Pancreas (tissue), 10 donors: Measurements from ENCODE around the gene EXOC4. TPM values are rescaled to one million over a fixed set of nuclear protein-coding genes. Genes with fewer than 3 reads are reported as not detected.
A peak's percentile ranks its signal among the peaks of the same experiment; 100 is the strongest.

Source experiments
- ATAC-seq, 4 donors: fragments of 200-7000 bp; cut with Tn5 transposase; one replicate each; pipeline versions ENCODE4 v1.8.0 to v1.9.1; 2020; ENCODE audit warnings: mild to moderate bottlenecking in 4 of 4, moderate library complexity in 4 of 4
- DNase-seq, 6 donors: peaks; one replicate each; pipeline ENCODE4 v3.0.0-alpha.2; 2020
- FAIRE-seq: peaks from 2 replicates; lab custom pipeline; 2012; peaks lifted over from hg19 to GRCh38; lab: Jason Lieb, UNC
- H3K27ac ChIP-seq, 4 donors: fragments of 200-600 bp; sonication (generic); 1 replicate in 3 of 4; 2 replicates in 1 of 4; pipeline versions ENCODE4 v1.5.0 to v1.8.0; 2020
- H3K27me3 ChIP-seq, 4 donors: fragments of 200-600 bp; one replicate each; pipeline ENCODE4 v1.8.0; 2021
- H3K36me3 ChIP-seq, 3 donors: fragments of 200-600 bp; sonication (generic) in 1 of 3; one replicate each; pipeline versions ENCODE4 v1.5.0 to v1.8.0; 2020 to 2021
- H3K4me1 ChIP-seq, 3 donors: fragments of 200-600 bp; one replicate each; pipeline ENCODE4 v1.8.0; 2021
- H3K4me3 ChIP-seq, 4 donors: fragments of 200-600 bp; sonication (generic) in 2 of 4; one replicate each; pipeline versions ENCODE4 v1.5.0 to v1.8.0; 2020 to 2021
- H3K9me3 ChIP-seq, 4 donors: fragments of 200-600 bp; one replicate each; pipeline ENCODE4 v1.8.0; 2021
- WGBS, 2 donors: extraction: QIAGEN DNeasy Blood & Tissue Kit; methylation state at CpG; one replicate each; pipeline ENCODE4 v1.1.7; 2013; 5-methylcytosine and 5-hydroxymethylcytosine counted together
- intact Hi-C, 3 donors: fragments of 100-400 bp; cut with DNase I; formaldehyde crosslinking; loops; one replicate each; pipeline versions ENCODE4 v1.11.1 to v1.14.2; 2022
- polyA plus RNA-seq, 2 donors: library from polyadenylated mRNA; stranded (reverse); fragments of 200-250 nt; gene quantifications; one replicate each; pipeline ENCODE4 v1.2.3, GENCODE V29; 2013
- total RNA-seq, 6 donors: library from RNA; stranded (reverse); fragmentation: NEBNext Ultra II Directional in 4 of 6; extraction: Animal tissue kit (Norgen Biotek cat#: 25700) in 4 of 6; gene quantifications; one replicate each; pipeline versions ENCODE4 v1.2.1 to v1.2.4, GENCODE V29; 2021 to 2023
- TF ChIP-seq, protein P1 (sequence below), 4 donors: fragments of 200-600 bp; sonication (generic) in 3 of 4; IDR thresholded peaks; one replicate each; pipeline versions ENCODE4 v1.5.0 to v1.8.0; 2021; ENCODE audit warnings: antibody characterized with exemption in 4 of 4
- donor health status: healthy with polysubstance abuse.
- donor health status: DM: no; HTN: no; CAD: no; lungs with moderate emphysema.
- donor health status: DM: no; HTN: no; CAD: no.
- donor health status: control.
- donor health status: control.
- donor health status: Bipolar disorder and iron deficiency.
- donor health status: DM: yes; HTN: yes; CAD: no.
- donor health status: DM: no; HTN: no; CAD: no.
- donor health status: DM: no; HTN: no; CAD: no.
- donor health status: DM: yes; HTN: yes; CAD: no.

EXOC4 gene
- total and polyA plus RNA-seq, 8 donors, result 13.4 to 81.2 (median 53.8) TPM

DNA sequence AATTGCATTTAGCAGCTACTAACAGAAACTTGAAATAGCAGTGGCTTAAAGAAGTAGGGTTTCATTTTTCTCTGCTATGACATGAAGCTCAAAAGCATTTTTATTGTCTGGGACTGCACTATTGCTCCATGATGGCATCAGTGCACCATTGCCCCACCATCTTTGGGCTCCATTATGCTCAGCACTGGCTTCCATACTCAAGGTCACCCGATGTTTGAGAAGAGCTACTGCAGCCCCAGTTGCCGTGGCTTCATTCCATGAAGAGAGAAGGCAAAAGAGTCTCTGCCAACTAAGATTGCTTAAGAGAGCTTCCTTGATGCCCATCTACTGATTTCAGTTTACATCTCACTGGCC, 682.1 kb downstream of the EXOC4 start:
- DNase-seq (no peak), ATAC-seq (no peak), FAIRE-seq (no peak)
- Histone ChIP-seq H3K27ac (no peak overlapping the region), H3K9me3 (no peaks in the 10 kb centered on the region), H3K27me3 (no peaks in the 10 kb centered on the region), H3K36me3 (peaks cover 0 to 3% (median 0%) of the 10 kb centered on the region in 3 donors), H3K4me3 (no peak overlapping the region), H3K4me1 (no peaks in the 10 kb centered on the region)
- intact Hi-C loops, result no loop called here
- WGBS, 2 donors, result 69 to 79% methylated on average over 2 of the region's 2 CpGs
- TF ChIP-seq, protein P1, sequence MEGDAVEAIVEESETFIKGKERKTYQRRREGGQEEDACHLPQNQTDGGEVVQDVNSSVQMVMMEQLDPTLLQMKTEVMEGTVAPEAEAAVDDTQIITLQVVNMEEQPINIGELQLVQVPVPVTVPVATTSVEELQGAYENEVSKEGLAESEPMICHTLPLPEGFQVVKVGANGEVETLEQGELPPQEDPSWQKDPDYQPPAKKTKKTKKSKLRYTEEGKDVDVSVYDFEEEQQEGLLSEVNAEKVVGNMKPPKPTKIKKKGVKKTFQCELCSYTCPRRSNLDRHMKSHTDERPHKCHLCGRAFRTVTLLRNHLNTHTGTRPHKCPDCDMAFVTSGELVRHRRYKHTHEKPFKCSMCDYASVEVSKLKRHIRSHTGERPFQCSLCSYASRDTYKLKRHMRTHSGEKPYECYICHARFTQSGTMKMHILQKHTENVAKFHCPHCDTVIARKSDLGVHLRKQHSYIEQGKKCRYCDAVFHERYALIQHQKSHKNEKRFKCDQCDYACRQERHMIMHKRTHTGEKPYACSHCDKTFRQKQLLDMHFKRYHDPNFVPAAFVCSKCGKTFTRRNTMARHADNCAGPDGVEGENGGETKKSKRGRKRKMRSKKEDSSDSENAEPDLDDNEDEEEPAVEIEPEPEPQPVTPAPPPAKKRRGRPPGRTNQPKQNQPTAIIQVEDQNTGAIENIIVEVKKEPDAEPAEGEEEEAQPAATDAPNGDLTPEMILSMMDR (IDR thresholded peaks at IDR 0.05), result no peak

DNA sequence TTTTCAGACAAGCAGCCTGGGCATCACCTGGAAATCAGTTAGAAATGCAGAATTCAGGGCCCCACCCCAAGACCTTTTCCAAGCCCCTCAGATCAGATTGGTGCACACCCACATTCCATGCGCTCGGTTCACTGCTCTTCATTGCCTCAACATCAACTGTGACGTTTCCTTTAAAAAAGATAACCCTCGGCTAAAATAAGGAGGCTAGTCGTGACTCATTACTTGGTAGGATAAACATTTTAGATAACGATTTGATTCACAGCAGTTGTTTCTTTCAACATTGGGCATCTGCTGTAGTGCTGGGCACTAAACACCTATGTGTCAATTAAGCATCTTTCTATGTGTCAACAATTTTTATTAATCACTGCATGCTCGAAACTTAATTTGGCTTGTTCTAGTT, 683.2 kb downstream of the EXOC4 start:
- WGBS, 2 donors, result 67 to 72% methylated on average over 7 of the region's 7 CpGs
- no peak for DNase-seq
- intact Hi-C loops, result no loop called here
- TF ChIP-seq, protein P1 (IDR thresholded peaks at IDR 0.05), result no peak
- no peaks in the 10 kb centered on the region for H3K4me1 ChIP-seq
- peaks cover 0 to 3% (median 0%) of the 10 kb centered on the region in 3 donors for H3K36me3 ChIP-seq
- no peaks in the 10 kb centered on the region for H3K27me3 ChIP-seq
- no peaks in the 10 kb centered on the region for H3K9me3 ChIP-seq
- H3K27ac ChIP-seq, result no peak overlapping the region
- no peak for FAIRE-seq
- H3K4me3 ChIP-seq, result no peak overlapping the region
- ATAC-seq, result peak in 1 of 4 donors; percentile 35

DNA sequence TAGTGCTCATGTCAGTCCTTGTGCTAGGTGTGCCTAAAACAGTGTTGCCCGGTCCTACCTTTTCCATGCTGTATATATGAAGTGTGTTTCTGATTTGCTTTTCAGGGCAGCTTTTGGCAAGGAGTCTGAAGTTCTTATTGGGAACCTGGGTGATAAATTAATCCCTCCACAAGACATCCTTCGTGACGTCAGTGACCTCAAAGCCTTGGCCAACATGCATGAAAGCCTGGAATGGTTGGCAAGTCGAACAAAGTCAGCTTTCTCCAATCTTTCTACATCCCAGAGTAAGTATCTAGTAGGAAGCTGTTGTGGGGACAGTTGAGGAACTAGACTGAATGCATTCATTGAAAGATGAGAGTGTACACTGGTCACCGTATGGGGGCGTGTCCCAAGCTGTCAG, 684.9 kb downstream of the EXOC4 start:
- no peak overlapping the region for H3K4me3 ChIP-seq
- H3K9me3 ChIP-seq, result no peaks in the 10 kb centered on the region
- FAIRE-seq (no peak), DNase-seq (no peak), ATAC-seq (no peak)
- H3K27me3 ChIP-seq, result no peaks in the 10 kb centered on the region
- H3K36me3 ChIP-seq, result peaks cover 0 to 3% (median 0%) of the 10 kb centered on the region in 3 donors
- H3K27ac ChIP-seq, result no peak overlapping the region
- intact Hi-C loops, result no loop called here
- TF ChIP-seq, protein P1 (IDR thresholded peaks at IDR 0.05), result no peak
- WGBS, 2 donors, result 93 to 98% methylated on average over 6 of the region's 6 CpGs
- H3K4me1 ChIP-seq, result no peaks in the 10 kb centered on the region

DNA sequence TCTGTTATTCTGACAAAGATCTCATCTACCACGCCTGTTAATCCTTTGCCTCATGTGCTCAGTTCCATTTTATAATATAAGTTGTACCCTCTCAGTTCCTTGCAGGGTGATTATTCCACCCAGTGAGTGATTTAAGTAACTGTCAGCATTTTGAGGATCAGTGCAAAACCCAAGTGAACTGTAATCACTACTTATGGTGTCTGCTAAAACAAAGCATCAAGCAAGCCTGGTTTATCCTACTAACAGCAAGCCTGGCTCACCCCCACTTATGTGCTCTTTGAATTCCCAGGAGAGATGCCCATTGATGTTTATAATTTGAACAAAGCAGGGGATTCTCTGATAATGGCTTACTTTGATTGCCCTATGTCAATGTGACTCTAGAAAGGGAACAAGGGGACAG, 687.5 kb downstream of the EXOC4 start:
- ATAC-seq, result no peak
- Histone ChIP-seq H3K4me1 (no peaks in the 10 kb centered on the region), H3K36me3 (peaks cover 0 to 3% (median 0%) of the 10 kb centered on the region in 3 donors), H3K27ac (no peak overlapping the region), H3K27me3 (no peaks in the 10 kb centered on the region), H3K9me3 (no peaks in the 10 kb centered on the region), H3K4me3 (no peak overlapping the region)
- 94 to 100% methylated on average over 1 of the region's 1 CpG for whole genome bisulfite sequencing, 2 donors
- TF ChIP-seq, protein P1 (IDR thresholded peaks at IDR 0.05), result no peak
- no peak for DNase-seq
- no peak for FAIRE-seq
- intact Hi-C loops, result no loop called here

DNA sequence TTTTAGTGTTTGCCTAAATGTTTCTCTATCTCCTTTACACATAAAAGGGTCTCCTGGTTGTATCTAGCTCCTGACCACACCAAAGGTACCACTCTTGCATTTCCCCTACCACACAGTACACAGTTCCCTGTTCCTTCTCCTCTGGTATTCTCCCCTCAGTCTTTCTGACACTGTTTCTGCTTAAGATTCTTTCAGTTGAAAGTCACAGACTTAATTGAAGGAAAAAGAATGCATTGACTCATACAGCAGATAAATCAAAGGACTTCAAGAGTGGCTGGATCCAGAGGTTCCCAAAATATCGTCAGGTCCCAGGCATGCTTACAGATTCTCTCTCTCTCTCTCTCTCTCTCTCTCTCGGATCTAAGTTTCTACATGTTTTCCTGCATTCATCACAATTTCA, 688.6 kb downstream of the EXOC4 start:
- no peaks in the 10 kb centered on the region for H3K9me3 ChIP-seq
- DNase-seq (no peak), FAIRE-seq (no peak), ATAC-seq (no peak)
- 79 to 93% methylated on average over 2 of the region's 2 CpGs for WGBS, 2 donors
- peaks cover 0 to 3% (median 0%) of the 10 kb centered on the region in 3 donors for H3K36me3 ChIP-seq
- TF ChIP-seq, protein P1 (IDR thresholded peaks at IDR 0.05), result no peak
- H3K27me3 ChIP-seq, result no peaks in the 10 kb centered on the region
- H3K27ac ChIP-seq, result no peak overlapping the region
- intact Hi-C loops, result no loop called here
- H3K4me1 ChIP-seq, result no peaks in the 10 kb centered on the region
- H3K4me3 ChIP-seq, result no peak overlapping the region
